ENCODE measurements around the gene MAD1L1.
A peak's percentile ranks its signal among the peaks of the same experiment; 100 is the strongest.

MAD1L1 gene

DNA sequence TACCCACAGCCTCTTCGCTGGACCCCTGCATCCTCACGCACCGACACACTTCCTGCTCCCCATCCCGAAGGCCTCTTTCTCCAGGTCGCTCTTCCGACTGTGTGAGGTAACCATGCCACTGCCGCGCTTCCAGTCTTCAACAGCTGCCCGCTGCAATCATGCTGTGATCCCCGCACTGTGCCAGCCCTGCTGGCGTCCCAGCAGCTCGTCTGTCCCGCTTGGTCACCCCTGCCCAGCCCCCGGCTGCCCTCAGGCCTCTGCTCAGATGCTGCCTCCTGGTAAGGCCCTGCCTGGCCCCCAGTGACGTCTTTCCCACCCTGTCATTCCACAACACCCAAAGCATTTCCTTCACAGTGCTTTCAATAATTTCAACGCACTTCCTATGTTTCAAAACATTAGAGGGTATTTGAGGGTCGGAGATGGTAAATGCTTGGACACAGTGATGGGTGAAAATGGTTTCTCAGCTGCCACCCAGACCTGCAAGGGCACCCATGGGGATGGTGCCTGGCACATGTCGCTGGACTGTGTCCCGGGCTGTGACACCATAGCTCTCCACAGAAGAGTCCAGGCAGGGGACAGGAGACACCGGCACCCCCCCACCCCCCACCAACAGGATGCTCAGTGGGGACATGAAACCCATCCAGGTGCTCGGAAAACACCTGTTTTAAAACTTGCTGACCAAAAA is 125.2 kb downstream of the MAD1L1 start:
- H3K36me3 ChIP-seq (ENCODE audit: insufficient read depth, low read length), result no peaks in the 10 kb centered on the region
- H3K9ac ChIP-seq (ENCODE audit: insufficient read length), result no peak overlapping the region
- DNase-seq (ENCODE audit: low read depth, low spot score), result no peak
- TF ChIP-seq POLR2AphosphoS5 (IDR thresholded peaks at IDR 0.05; ENCODE audit: borderline replicate concordance, low read depth, low read length) (no peak), EZH2 (IDR thresholded peaks at IDR 0.05) (no peak), FOXP2 (optimal IDR thresholded peaks at IDR 0.05; ENCODE audit: control extremely low read depth, extremely low read length, insufficient read depth) (no peak)
- H3K9me3 ChIP-seq (ENCODE audit: low read depth, low read length), result no peaks in the 10 kb centered on the region
- no peak overlapping the region for H3K27ac ChIP-seq
- no peak overlapping the region for H3K4me3 ChIP-seq

DNA sequence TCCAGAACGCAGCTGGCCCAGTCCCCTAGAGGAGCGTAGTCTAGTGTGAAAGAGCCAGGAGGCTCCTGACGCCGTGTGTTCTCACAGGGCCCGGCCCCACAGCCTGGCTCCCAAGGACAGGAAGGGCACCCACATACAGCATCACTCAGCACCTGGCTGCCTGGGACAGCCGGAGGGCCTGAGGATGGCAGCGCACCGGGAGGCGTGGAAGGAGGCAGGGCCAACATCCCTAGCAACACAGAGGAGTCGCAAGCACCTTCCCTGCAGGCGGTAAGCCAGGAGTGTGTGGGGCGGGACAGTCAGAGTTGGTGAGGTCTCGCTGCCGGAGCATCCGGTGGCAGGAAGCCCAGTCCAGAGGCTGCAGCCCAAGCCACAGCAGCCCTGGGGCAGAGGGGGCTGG is 125.8 kb downstream of the MAD1L1 start:
- H3K9ac ChIP-seq (ENCODE audit: insufficient read length), result no peak overlapping the region
- H3K9me3 ChIP-seq (ENCODE audit: low read depth, low read length), result no peaks in the 10 kb centered on the region
- no peak overlapping the region for H3K4me3 ChIP-seq
- H3K36me3 ChIP-seq (ENCODE audit: insufficient read depth, low read length), result no peaks in the 10 kb centered on the region
- DNase-seq (ENCODE audit: low read depth, low spot score), result no peak
- no peak overlapping the region for H3K27ac ChIP-seq
- no peak for TF ChIP-seq POLR2AphosphoS5 (IDR thresholded peaks at IDR 0.05; ENCODE audit: borderline replicate concordance, low read depth, low read length)
- TF ChIP-seq EZH2 (IDR thresholded peaks at IDR 0.05), result no peak
- no peak for TF ChIP-seq FOXP2 (optimal IDR thresholded peaks at IDR 0.05; ENCODE audit: control extremely low read depth, extremely low read length, insufficient read depth)

DNA sequence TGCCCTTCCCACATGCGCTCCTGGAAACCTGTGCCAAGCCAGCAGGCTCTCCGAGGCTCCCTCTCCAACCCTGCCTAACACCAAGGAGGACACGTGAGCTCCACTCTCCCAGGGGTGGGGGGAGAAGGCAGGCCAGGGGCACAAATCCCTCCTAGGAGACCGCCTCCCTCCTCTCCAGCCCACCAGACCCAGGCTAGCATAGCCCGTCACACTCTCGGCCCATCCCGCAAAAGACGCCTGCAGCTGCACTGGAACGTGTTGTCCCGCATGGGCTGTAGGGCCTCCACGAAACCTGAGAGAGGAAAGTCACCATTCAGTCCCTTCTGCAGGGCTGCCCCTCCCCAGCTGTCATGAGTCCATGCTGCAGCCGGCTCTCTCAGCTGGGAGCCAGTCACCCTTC is 126.3 kb downstream of the MAD1L1 start:
- Histone ChIP-seq H3K36me3 (ENCODE audit: insufficient read depth, low read length) (no peaks in the 10 kb centered on the region), H3K27ac (no peak overlapping the region), H3K9me3 (ENCODE audit: low read depth, low read length) (no peaks in the 10 kb centered on the region), H3K9ac (ENCODE audit: insufficient read length) (no peak overlapping the region), H3K4me3 (no peak overlapping the region)
- no peak for DNase-seq (ENCODE audit: low read depth, low spot score)
- TF ChIP-seq EZH2 (IDR thresholded peaks at IDR 0.05) (no peak), POLR2AphosphoS5 (IDR thresholded peaks at IDR 0.05; ENCODE audit: borderline replicate concordance, low read depth, low read length) (no peak), FOXP2 (optimal IDR thresholded peaks at IDR 0.05; ENCODE audit: control extremely low read depth, extremely low read length, insufficient read depth) (no peak)

GRCh38 chr7:2105917-2106316 is 126.8 kb downstream of the MAD1L1 start:
- H3K27ac ChIP-seq, result no peak overlapping the region
- TF ChIP-seq EZH2 (IDR thresholded peaks at IDR 0.05) (no peak), FOXP2 (optimal IDR thresholded peaks at IDR 0.05; ENCODE audit: control extremely low read depth, extremely low read length, insufficient read depth) (no peak), POLR2AphosphoS5 (IDR thresholded peaks at IDR 0.05; ENCODE audit: borderline replicate concordance, low read depth, low read length) (no peak)
- no peak overlapping the region for H3K9ac ChIP-seq (ENCODE audit: insufficient read length)
- DNase-seq (ENCODE audit: low read depth, low spot score), result no peak
- H3K9me3 ChIP-seq (ENCODE audit: low read depth, low read length), result no peaks in the 10 kb centered on the region
- H3K36me3 ChIP-seq (ENCODE audit: insufficient read depth, low read length), result no peaks in the 10 kb centered on the region
- H3K4me3 ChIP-seq, result no peak overlapping the region

DNA sequence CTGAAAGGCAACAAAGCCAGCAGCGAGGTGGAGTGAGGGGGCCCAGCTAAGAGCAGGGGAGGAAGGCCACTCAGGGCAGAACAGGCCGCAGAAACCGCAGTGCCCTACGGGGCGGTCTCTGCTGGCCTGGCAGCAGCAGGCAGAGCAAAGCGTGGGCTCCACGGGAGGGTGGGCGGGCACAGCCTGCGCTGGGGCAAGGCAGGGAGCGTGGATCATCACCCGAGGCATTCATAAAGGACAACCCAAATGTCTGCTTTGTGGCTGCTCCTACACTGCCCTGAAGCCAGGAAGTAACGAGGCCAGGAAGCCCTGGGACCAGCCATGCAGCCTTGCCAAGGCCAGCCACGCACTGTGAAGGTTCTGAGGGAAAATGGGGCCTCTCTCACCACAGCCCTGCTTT is 127.5 kb downstream of the MAD1L1 start:
- peak overlapping the region; percentile 59 for H3K9ac ChIP-seq (ENCODE audit: insufficient read length)
- no peak for DNase-seq (ENCODE audit: low read depth, low spot score)

DNA sequence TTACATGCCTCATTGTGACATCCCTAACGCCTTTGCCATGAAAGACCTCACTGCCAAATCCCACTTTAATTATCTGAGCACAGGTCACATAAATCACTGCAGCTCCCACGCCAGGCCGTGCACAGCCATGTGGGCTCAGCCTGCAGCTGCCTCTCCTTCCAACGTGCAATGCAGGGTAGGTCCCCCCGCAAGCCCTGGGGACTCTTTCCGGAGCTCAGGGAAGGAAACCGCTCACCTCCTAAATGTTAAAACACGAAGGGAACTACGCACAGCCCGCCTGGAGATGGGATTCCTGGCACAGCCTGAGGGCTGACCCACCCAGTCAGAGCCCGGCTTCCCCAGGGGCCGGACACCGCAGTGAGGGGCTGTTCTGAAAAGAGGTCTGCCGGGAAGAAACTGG is 128.0 kb downstream of the MAD1L1 start:
- Histone ChIP-seq H3K4me3 (peak overlapping the region; percentile 43), H3K9ac (ENCODE audit: insufficient read length) (peak overlapping the region; percentile 59), H3K27ac (peak overlapping the region; percentile 88)

More for the DNA sequence above, 127.5 kb downstream of the MAD1L1 start:
- peak overlapping the region; percentile 43; the same call in 1 of the 2 replicates for H3K4me3 ChIP-seq
- no peak for TF ChIP-seq POLR2AphosphoS5 (IDR thresholded peaks at IDR 0.05; ENCODE audit: borderline replicate concordance, low read depth, low read length)
- no peak for TF ChIP-seq FOXP2 (optimal IDR thresholded peaks at IDR 0.05; ENCODE audit: control extremely low read depth, extremely low read length, insufficient read depth)
- no peak for TF ChIP-seq EZH2 (IDR thresholded peaks at IDR 0.05)
- peak overlapping the region; percentile 88 for H3K27ac ChIP-seq
- H3K9me3 ChIP-seq (ENCODE audit: low read depth, low read length), result no peaks in the 10 kb centered on the region
- H3K36me3 ChIP-seq (ENCODE audit: insufficient read depth, low read length), result no peaks in the 10 kb centered on the region

GRCh38 chr7:2104107-2104710 is 128.5 kb downstream of the MAD1L1 start:
- Histone ChIP-seq H3K9ac (ENCODE audit: insufficient read length) (peak overlapping the region; percentile 59), H3K4me3 (peak overlapping the region; percentile 43), H3K27ac (peak overlapping the region; percentile 88), H3K9me3 (ENCODE audit: low read depth, low read length) (no peaks in the 10 kb centered on the region), H3K36me3 (ENCODE audit: insufficient read depth, low read length) (no peaks in the 10 kb centered on the region)
- TF ChIP-seq POLR2AphosphoS5 (IDR thresholded peaks at IDR 0.05; ENCODE audit: borderline replicate concordance, low read depth, low read length) (0 out of 2 replicates have a peak, but pooled peaks have one; percentile 12), FOXP2 (optimal IDR thresholded peaks at IDR 0.05; ENCODE audit: control extremely low read depth, extremely low read length, insufficient read depth) (peak; percentile 65), EZH2 (IDR thresholded peaks at IDR 0.05) (no peak)
- DNase-seq (ENCODE audit: low read depth, low spot score), result no peak

More for the DNA sequence above, 128.0 kb downstream of the MAD1L1 start:
- Histone ChIP-seq H3K9me3 (ENCODE audit: low read depth, low read length) (no peaks in the 10 kb centered on the region), H3K36me3 (ENCODE audit: insufficient read depth, low read length) (no peaks in the 10 kb centered on the region)
- no peak for DNase-seq (ENCODE audit: low read depth, low spot score)
- no peak for TF ChIP-seq FOXP2 (optimal IDR thresholded peaks at IDR 0.05; ENCODE audit: control extremely low read depth, extremely low read length, insufficient read depth)
- no peak for TF ChIP-seq POLR2AphosphoS5 (IDR thresholded peaks at IDR 0.05; ENCODE audit: borderline replicate concordance, low read depth, low read length)
- no peak for TF ChIP-seq EZH2 (IDR thresholded peaks at IDR 0.05)

- no peak for TF ChIP-seq EZH2 (IDR thresholded peaks at IDR 0.05)
- no peak for TF ChIP-seq FOXP2 (optimal IDR thresholded peaks at IDR 0.05; ENCODE audit: control extremely low read depth, extremely low read length, insufficient read depth)
- no peak for TF ChIP-seq POLR2AphosphoS5 (IDR thresholded peaks at IDR 0.05; ENCODE audit: borderline replicate concordance, low read depth, low read length)
- H3K27ac ChIP-seq, result peak overlapping the region; percentile 88; the same call in 1 of the 2 replicates
- H3K9me3 ChIP-seq (ENCODE audit: low read depth, low read length), result no peaks in the 10 kb centered on the region
- H3K4me3 ChIP-seq, result no peak overlapping the region; the same call in 1 of the 2 replicates
- H3K9ac ChIP-seq (ENCODE audit: insufficient read length), result no peak overlapping the region
- no peak for DNase-seq (ENCODE audit: low read depth, low spot score)
- no peaks in the 10 kb centered on the region for H3K36me3 ChIP-seq (ENCODE audit: insufficient read depth, low read length)
Observed at GRCh38 chr7:2103071-2103898, 129.5 kb downstream of the MAD1L1 start.
